Left forelimb (tissue), 1 donor: ENCODE data around the gene BTBD16.

Source experiments
- DNase-seq: peaks from one replicate; pipeline ENCODE4 v3.0.0-alpha.2; 2018; ENCODE audit warnings: low spot score

Gene BTBD16

GRCh38 chr10:122373721-122374120 is 102.6 kb downstream of the BTBD16 start:
- no peak for DNase-seq

- DNase-seq = peak; percentile 96
Observed at GRCh38 chr10:122374237-122374858, 103.3 kb downstream of the BTBD16 start, which contains the start of gene PLEKHA1. Gene PLEKHA1 (plus strand): TSS chr10:122374708. CDS start chr10:122393201, 18,493 bp downstream.

DNA sequence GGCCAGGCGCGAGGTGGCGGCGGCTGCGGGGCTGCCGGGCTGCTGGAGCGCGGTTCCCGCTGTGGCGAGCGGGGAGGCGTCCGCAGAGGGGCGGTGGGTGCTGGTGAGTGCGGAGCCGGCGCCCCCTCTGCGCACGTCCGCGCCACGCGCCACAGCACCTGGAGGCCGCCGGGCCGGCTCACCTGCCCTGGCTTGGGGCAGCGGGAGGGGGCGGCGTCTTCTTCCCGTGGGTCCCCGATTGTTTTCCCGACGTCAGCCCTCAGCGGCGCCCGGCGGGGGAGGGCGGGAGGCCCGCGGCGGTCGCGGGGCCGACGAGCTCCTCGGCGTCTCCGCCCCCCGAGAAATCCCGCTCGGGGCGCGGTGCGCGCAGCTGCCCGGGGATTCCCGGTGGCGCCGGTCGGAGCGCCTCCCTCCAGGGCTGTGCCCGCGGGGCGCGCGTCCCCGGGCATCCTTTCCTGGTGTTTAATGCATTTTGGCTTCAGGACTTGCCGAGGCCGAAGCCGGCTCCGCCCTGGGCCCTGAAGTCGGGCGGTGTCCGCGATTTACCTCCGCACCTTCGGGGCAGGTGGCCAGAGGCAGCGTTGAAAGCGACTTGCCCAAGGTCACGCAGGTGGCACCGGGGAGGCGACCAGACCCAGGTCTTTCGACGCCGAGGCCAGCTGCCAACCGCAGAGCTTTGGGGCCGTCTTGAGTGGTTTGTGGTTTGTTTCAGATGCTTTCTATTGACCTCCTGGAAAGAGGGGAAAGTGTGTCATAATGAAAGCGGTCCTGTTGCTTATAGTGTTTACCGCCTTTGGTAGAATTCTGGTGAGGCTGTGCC is 104.0 kb downstream of the BTBD16 start:
- DNase-seq = no peak

GRCh38 chr10:122375679-122376160 is 104.6 kb downstream of the BTBD16 start:
- DNase-seq = no peak

DNA sequence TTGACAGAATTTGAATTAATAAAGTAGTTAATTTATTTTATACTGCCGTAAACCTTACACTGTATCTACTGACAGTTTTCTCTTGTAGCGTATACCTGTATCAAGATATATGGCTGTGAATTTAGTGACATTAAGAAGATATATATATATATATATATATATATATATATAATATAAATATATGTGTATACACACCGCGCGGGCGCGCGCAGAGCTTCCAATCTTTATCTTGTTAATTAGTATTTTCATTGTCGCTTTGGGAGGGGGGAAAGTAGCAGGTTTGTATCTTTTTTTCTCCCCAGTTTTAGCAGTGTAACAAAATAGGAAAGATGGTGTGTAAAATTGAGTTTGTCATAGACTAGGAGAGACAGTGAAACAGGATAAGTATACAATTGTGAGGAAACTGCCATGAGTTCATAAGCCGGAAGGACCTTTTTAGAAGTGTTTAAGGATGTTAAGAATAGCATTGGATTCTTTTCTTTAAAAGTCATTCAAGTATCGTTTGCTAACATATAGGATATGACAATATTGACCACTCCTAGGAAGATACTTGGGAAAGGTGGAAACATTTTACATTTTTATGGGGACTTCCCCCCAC is 105.4 kb downstream of the BTBD16 start:
- no peak for DNase-seq

DNA sequence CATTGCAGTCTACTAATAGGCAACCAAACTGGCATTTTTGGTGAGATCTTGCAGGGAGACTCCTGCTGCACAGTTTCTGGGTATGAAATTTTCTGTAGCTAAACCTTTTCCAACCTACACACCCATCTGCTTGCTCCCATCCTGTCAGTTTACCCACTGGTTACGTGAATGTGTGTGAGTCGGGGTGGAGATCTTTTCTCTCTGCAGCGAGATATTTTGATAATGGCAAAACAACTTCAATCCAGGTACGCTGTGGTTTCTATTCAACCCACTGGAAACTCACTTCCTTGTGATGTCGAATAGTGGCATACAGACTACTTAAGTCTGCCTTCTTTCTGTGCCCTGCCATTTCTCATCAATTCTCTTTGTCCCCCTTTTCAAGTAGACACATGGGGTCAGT is 107.9 kb downstream of the BTBD16 start:
- no peak for DNase-seq

DNA sequence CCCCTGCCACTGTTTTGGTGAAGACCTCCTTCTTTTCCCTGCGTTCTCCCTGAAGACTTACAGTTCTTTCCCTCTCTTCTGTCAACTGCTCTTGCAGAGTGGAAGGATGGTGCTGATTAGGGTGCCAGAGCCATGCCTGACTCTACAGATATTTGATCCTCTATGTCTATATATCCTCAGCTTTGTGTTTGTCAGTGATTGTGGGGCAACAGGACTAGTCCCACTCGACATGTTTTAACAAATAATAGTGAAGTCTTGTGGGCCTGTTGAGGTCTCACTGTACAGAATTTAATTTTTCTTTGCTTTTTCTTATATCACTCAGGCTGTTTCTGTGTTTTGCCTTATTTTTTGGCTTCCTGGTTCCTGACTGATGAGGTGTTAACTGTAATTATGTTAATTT is 108.4 kb downstream of the BTBD16 start:
- no peak for DNase-seq

DNA sequence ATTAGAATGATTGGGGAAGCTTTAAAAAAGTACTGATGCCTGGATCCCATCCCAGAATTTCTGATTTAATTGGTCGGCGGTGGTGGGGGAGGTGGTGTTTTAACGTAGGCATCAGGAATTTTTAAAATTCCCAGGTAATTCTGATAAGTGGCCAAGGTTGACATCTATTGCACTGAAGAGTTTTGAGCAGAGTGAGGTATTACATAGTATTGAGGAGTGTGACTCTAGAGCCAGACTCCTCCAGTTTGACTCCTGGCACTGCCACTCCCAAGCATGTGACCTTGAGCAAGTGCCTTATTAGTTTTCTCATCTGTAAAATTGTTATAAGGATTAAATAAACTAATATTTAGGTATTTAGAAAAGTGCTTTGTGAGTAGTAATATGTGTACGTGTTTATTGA is 109.6 kb downstream of the BTBD16 start:
- no peak for DNase-seq

DNA sequence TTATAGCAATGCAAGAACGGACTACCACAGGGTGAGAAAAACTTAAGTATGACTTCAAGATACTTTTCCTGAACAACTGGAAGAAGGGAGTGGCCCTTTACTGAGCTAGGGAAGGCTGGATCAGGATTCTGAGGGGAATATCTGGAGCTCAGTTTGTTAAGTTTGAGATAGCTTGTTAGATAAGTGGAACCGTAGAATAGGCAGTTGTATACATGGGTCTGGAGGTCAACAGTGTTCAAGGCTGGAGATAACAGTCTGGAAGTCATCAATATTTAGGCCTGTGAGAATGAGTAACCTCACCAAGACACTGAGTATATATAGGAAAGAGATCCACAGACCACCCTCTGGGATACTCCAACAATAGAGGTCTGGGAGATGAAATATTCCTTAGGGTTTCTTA is 110.6 kb downstream of the BTBD16 start:
- DNase-seq = no peak

- DNase-seq = no peak
Observed at GRCh38 chr10:122386514-122386913, 115.4 kb downstream of the BTBD16 start.

GRCh38 chr10:122387572-122387971 is 116.5 kb downstream of the BTBD16 start:
- DNase-seq = no peak
